GM18517 (cell line): Measurements from ENCODE around the gene ELFN2.

Experiments used
- ATAC-seq: cut with Tn5 transposase; IDR thresholded peaks from one replicate; pipeline ENCODE4 v1.9.1; 2021; ENCODE audit warnings: mild to moderate bottlenecking, moderate library complexity; ENCODE audit not compliant: unreplicated experiment

The ELFN2 gene

DNA sequence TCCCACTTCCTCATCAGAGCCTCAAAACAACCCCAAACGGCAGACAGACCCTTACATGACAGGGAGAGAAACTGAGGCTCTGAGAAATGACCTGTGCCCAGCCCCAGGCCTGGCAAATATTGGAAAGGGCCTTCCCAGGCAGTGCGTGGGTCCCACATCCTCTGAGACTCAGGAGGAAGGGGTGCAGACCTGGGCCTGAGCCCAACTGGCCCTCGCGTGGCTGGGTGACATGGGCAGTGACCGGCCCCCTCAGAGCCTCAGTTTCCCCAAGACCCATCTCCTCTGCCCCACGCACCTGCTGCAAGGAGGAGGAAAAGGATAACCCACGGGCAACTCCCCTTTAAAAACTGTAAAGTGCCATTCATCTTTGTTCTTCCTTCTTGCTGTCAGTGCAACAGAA lies 35.6 kb downstream of the ELFN2 start:
- no peak for ATAC-seq

DNA sequence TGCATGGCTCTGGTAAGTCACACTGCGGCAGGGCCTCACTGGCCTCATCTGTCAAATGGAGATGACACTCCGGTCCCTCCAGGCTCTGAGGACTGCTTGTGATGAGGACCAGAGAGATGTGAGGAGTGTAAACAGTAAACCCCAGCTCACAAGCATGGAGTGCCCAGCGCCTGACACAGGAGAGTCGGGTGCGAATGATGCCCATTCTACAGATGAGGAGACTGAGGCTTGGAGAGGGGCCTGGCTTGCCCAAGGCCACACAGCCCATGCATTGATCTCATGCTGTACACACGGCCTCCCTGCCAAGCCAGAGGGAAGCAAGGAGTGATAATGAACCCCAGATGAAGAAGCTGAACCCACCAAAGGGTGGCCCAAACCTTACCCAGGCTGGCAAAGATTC lies 37.2 kb downstream of the ELFN2 start:
- no peak for ATAC-seq

DNA sequence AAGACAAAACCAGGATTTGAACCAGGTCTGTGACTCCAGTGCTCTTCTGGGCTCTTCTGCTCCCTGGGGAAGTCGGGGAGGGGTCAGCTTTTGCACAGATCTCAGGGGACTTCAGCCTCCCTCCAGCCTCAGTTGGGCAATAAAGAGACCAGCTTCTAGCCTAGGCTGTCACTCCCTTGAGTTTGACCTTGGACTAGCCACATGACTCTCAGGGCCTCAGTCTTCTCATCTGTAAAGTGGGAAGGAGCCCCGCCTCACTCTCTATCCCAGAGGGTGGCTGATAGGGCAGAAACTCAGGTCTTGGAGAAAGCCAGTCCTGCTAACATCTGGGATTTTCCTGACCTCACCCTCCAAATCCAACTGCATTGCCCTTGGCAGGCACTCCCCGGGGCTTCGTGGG lies 38.7 kb downstream of the ELFN2 start:
- no peak for ATAC-seq

DNA sequence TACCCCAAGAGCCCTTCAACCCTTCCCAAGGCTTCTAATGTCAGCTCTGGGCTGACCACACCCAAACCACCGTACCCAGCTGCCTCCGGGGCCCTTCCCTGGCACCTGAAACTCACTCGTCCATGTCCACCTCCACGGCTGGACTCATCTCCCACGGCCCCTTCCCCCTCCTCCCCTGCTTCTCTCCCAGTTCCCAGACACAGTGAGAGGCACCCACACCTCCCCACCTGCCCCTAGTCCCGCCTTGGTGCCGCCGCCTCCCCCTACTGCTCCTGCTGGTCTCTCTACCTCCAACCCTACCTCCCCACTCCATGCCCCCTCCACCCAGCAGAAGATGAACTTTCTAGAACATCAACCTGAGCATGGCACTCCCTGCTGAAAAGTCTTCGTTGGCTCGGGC lies 39.5 kb downstream of the ELFN2 start:
- no peak for ATAC-seq

DNA sequence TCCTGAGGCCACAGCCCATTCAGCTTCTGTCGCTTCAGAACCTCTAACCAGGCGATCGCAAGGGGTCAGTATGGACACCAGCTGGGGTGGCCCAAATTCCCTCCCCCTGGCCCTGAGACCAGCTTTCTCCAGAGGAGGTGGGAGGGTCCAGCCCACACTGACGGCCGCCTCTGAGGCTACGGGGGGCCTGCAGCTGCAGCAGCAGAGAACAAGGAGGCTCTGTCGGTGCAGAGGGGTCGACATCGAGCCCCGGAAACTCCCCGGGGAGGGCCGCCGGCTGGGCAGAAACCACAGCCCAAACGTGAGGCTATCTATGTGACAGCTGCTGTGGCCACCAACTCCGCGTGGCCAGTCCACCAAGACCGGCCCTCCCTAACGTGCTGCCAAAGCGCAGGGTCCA lies 40.8 kb downstream of the ELFN2 start:
- ATAC-seq: no peak

DNA sequence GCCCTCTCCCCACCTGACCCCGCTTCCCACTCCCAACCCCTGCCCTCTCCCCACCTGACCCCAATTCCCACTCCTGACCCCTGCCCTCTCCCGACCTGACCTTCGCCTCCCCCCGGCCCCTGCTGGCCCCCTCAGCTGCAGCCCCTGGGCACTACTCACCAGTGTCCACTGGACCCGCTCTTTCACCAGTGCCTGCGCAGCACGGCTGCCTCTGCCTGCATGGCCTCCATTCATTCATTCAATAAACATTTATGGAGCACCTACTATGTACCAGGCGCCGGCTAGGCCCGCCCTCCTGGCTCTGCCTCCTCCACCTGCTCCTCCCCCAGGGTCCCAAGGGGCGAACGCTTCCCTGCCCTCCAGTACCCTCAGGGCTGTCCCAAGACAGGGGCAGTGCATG lies 42.6 kb downstream of the ELFN2 start:
- no peak for ATAC-seq

DNA sequence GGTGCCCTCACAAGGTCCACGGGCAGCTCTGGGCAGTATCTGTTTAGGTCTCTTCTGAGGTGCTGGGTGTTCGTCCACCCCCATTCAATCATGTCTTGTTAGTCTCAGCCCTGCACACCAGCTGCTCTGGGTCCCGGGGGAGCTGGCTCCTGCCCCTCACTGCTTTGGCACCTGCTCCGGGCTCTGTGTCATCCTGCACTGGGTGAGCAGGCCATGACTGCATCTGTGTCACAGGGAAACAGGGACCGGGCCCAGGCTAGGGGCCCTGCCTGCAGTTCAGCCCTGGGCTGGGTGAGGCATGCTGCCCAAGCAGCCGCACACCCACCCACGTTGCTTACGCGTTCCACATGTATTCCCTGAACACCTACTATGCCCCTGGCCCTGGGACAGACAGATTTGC lies 43.9 kb downstream of the ELFN2 start:
- ATAC-seq: no peak

DNA sequence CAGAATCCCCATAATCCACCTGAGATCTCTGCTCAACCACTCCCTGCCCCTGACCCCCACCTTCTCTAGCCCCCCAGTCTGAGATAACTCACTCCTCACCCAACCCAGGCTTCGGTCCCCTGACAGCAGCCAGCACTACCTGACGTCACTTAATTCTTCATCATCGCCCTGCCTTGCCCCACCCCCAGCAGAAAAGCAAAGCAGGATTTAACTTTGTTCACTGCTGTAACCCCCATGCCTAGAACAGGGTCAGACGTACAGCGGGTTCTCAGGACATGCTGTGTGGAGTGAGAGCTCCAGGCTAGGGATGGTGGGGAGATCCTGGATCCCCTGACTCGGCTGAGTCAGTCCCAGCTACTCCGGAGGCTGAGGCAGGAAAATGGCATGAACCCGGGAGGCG lies 45.8 kb downstream of the ELFN2 start:
- ATAC-seq: no peak

DNA sequence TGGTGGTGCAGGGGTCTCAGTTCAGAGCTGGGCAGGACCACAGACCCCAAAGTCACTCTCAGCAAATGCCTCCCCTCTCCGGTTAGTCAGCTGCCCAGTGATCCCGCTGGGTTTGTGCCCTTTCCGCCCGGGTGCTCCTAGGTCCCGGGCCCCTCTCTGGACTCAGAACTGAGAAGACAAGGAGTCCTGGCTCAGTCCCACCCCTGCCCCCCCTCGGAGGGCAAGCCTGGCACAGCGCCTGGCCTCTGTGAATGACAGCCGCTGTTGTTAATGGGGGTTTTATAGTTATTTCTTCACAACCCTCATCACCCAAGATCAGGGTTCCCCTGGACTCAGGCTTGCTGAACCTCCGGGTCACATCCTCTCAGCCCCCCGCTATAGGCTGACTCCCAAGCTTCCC lies 47.6 kb downstream of the ELFN2 start:
- no peak for ATAC-seq

DNA sequence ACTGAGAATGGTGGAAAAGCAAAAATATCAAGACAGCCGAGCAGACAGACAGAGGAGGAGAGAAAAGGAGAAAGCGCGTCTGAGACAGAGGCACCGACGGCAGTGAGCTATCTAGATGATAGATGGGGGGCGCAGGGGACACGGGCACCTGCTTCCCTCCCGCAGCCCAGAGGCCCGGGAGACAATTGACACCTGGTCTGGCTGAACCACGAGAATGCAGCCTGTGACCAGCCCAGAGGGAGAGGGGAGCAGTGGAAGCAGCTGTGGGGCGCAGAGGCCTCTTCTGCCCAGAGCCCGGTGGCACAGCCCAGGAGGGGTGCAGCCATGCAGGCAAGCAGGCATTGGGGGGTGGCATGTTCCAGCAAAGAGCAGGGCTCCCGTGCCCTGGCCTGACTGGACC lies 48.2 kb downstream of the ELFN2 start:
- no peak for ATAC-seq

DNA sequence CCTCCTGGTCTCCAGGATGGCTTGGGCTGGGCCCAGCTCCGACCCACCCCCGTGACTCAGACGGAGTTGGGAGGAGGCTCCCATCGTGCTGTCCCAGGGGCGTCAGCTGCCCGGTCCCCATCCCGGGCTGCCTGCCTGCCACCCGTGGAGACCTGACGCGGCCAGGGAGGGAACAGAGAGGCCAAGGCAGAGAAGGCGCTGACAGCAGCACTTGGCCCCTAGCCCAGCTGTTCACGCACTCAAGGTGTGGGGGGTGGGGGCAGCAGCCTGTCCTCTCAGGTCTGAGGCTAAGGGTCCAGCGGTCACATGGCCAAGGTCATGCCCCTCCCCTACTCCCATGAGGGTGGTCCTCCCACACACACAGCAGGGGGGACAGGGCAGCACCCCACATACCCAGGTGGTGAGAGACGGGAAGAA lies 48.6 kb downstream of the ELFN2 start:
- no peak for ATAC-seq

DNA sequence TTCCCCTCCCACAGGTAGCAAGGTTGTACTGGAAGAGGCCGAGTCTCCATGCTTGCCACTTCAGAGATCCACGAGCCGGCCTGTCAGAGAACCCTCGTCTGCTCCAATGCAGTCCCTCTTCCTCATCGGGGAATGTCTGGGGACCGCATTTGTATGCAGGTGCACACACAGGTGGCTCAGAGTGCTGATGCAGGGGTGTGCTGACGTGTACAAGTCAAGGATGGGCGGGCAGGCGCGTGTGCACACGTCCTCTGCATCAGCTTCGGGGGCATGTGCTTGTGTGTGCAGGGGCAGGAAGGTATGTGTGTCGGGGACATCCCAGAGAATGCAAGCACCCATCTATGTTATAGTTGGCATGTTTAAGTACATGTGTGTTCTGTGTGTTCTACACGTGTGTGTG lies 49.4 kb downstream of the ELFN2 start:
- ATAC-seq: no peak

DNA sequence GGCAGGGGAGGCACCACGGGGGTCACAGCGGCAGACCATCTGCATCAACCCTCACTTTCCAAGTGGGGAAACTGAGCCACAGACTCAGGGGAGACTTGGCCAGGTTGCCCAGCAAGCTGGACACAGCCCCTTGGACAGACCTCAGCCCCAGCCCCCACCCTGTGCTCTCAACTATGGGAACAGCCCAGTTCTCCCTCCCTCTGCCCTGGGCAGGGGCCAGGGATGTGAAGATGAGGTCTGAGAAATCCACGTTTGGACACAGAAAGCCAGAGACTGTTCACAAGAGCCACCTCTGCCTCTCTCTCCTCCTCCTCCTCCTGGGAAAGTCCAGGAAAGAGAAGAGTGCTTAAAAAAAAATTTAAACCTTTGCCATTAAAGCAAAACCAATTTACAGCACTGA lies 50.1 kb downstream of the ELFN2 start:
- no peak for ATAC-seq

DNA sequence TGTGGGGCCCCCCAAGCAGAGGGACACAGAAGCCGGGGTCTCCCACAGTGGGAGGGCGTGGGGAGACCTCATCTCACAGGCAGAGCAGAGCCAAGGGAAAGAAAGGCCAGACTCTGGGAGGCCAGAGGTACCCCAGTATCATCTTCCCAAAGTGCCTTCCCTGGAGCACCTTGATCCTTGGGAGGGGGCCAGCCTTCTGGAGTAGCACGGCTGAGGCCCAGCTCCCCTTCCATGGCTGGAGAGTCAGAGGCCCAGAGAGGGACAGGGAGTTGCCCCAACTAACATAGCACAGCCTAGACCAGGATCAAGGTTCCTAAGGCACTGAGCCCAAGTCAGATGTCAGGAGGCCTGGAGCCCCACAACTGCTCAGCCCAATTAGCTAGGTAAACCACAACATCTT lies 50.6 kb downstream of the ELFN2 start:
- no peak for ATAC-seq

DNA sequence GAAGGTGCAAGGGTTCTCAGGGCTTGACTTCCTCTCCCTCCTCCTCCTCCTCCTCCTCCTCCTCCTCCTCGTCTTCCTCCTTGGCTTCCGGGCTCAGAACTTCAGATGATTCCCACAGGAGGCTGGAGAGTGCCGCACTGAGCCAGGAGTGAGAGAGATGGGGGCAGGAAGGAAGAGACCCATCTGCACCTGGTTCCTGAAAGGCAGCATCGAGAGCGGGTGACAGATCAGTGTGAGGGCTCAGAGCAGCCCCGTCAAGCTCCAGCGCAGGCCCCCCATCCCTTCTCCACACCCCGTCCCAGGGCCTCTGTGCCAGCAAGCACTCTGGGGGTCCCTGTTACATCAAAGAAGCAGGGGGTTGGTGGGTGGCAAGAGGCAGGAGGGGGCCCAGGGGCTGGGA lies 51.5 kb downstream of the ELFN2 start:
- no peak for ATAC-seq

DNA sequence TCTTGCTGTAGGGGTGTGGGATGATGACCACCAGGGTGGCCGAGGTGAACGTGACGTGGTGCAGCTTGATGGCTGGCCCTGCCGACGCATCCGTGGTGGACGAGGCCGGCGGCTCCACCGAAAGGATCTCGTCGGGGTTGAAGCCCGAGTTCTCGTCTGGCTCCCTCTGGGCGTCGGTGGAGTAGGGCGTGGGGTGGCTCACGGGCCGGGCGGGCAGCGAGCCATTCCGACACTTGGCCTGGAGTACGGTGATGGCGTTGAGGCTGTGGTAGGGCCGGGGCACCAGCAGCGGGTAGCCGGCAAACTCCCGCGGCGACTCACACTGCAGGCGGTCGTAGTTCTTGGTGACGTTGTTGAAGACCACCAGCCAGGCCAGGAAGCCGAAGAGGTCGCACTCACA lies 52.7 kb downstream of the ELFN2 start:
- ATAC-seq: no peak

DNA sequence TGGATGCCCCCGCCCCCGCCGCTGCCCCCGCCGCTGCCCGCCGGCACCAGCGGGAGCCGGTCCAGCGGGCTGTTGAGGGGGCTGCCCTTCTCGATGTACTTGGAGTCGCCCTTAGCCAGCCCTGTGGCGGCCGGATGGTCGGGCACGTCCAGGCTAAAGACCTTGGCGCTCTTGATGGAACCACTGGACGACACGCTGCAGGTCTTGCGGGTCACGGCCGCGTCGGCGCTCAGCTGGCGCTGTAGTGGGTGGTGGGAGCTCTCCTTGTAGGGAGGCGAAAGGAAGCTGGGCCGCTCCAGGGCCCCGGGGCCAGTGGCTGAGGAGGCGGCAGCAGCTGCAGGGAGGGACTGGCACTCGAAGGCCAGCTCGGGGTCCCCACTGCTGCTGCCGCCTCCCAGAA lies 53.8 kb downstream of the ELFN2 start:
- ATAC-seq: no peak

DNA sequence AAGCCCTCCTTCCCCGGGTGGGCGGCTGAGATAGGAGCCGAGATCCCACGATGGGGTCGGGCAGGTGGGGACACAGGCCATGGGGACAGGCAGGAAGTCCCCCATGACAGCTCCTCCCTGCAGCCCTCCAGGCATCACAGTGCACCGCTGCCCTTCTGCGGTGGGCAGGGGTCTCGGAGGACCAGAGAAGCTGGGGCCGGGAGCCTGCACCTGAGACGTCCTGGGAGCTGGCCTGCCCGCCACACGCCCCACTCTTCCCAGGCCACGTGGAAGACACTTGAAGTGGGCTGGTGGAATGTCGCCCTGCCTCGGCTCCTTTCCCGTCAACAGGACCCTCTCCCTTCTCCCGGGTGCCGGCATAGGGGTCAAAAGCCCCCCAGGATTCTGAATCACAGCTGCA lies 55.4 kb downstream of the ELFN2 start:
- no peak for ATAC-seq

DNA sequence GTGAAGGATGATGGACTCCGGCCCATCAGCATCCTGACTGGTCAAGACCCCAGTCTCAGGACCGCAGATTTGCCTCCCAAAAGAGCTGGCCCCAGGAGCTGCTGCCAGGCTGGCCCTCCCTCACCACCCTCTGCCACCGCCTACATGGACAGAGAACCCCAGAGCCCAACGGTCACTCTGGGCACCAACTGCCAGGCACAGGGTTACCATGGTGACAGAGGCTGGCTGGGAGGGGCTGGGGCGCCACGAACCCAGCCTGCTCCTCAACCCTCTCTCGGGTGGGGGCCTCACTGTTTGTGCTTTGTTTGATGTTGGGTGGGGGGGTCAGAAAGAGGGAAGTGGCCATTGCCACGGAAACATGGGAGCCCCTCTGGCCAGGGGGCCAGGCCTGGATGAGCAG lies 55.8 kb downstream of the ELFN2 start:
- no peak for ATAC-seq

DNA sequence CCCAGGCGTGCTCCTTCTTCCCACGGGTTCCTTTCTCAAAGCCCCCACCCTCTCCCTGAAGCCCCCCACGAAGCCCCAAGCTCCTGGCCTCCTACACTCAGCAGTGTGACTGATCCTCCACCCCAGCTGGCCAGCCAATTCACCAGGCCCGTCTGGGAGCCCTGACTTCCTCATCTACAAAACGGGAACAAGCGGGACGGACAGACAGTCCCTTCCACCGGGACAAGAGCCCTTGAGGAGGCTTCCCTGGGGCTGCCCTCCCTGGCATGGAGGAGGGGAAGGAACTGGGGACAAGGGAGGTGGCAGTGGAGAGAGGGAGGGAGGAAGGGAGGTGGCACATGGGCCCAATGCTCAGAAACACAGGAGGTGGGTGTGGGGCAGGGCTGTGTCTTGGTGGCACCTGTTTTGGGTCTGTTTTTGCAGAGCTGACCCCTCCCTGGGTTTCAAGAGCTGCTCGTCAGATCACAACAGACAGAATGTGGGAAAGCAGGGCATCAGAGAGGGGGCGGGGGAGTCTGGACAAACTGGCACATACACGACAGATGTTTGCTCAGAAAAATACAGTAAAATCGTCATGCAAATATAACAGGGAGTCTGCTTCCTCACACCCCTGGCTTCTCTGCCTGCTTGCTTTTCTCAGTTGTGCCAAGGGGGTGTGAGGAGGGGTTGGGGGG lies 56.8 kb downstream of the ELFN2 start:
- ATAC-seq: no peak

DNA sequence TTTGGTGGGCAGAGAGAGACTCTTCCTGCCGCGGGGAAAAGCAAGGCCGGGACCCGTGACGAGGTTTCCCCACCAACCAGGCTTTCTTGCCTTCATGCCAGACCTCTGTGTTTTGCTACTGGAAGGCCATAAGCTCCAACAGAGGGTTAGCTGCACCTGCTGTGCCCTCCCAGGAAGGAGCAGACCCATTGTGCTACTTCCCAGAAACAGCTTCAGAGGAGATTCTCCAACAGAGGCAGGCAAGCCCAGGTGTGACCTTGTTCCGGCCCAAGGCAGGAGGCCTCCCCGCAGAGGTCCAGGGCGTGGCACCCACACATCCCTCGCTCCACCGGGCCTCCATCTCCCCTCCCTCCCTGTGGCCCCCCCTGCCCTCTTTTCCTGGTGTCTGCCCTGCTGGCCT lies 57.8 kb downstream of the ELFN2 start:
- no peak for ATAC-seq

DNA sequence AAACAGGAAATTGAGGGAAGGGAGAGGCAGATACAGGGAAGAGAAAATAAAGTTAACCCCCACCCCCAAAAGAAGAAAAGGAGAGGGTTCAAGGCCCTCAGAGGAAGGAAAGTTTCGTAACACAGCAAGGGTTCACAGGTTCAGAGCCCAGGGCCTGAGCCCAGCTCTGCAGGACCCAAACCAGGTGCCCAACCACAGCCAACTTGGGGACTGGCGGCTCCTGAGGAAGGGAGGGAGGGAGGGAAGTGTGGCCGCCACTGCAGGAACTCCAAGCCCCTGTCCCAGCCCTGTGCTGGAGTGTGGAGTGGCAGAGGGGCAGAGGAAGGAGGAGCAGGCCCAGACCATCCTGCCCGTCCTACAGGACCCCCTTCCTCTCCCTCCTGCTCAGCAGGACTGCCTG lies 59.2 kb downstream of the ELFN2 start:
- no peak for ATAC-seq

DNA sequence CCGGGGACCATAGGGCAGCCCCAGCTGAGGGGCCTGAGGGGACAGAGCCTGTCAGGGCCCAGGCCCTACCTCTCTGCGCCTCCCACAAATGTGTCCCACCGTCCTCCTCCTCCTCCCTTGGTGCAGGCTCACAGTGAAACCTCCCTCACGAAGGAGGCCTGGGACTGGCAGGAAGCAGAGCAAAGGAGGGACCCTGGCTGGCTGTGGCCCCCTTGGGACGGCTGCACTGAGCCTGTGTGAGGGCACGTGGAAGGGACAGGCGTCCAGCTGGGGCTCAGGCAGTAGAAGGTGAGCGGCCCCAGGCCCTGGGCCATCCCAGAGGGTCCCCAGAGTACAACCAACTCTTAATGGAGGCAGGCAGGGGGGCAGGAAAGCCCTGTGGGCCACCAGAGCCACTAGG lies 60.7 kb downstream of the ELFN2 start:
- ATAC-seq: no peak

DNA sequence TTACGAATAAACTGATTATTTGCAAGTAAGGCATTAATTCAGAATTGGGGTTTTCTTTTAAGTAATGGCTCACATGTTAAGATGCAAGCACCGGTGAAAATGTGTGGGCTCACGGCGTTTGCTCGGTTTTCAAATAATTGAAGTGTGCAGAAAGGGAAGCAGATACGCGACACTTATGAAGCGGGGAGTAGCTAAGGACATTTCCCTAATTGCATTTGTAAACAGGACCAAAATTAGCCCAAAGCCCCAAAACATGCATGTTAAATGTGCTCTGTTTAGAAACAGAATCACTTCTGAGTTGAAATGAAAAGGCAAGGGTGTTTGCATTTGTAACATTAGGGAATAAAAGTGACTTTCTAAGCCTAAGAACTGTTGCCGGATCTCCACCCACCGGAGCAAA lies 61.3 kb downstream of the ELFN2 start:
- no peak for ATAC-seq
